K562 (cell line): Measurements from ENCODE around the gene CLNK.

Source experiments
- CBX3 ChIP-seq, 2 experiments: IDR thresholded peaks; 1 replicate in 1 of 2; 2 replicates in 1 of 2; pipeline ENCODE4 v1.6.1; 2012; ENCODE audit warnings: inconsistent platforms in 2 of 2, low read length in 2 of 2, borderline replicate concordance in 1 of 2, control low read depth in 1 of 2
- FOS ChIP-seq: IDR thresholded peaks from 3 replicates; pipeline ENCODE4 v1.6.1; 2011; ENCODE audit not compliant: insufficient read length; ENCODE audit errors: extremely low read depth
- MTA1 ChIP-seq: fragments of 450-650 bp; IDR thresholded peaks from 2 replicates; pipeline ENCODE4 v1.6.1; 2017; ENCODE audit warnings: borderline replicate concordance
- POLR2AphosphoS2 ChIP-seq: IDR thresholded peaks from 2 replicates; pipeline ENCODE4 v1.6.1; 2012; ENCODE audit warnings: low read length, improper control_type of control experiment
- TF ChIP-seq, protein P1 (sequence below): sonication (generic); formaldehyde crosslinking; IDR thresholded peaks from 2 replicates; pipeline ENCODE4 v1.8.0; 2023; ENCODE audit warnings: mild to moderate bottlenecking, missing genetic modification reagents

GRCh38 chr4:10596586-10597290 lies 87.8 kb downstream of the CLNK start:
- TF ChIP-seq, protein P1, sequence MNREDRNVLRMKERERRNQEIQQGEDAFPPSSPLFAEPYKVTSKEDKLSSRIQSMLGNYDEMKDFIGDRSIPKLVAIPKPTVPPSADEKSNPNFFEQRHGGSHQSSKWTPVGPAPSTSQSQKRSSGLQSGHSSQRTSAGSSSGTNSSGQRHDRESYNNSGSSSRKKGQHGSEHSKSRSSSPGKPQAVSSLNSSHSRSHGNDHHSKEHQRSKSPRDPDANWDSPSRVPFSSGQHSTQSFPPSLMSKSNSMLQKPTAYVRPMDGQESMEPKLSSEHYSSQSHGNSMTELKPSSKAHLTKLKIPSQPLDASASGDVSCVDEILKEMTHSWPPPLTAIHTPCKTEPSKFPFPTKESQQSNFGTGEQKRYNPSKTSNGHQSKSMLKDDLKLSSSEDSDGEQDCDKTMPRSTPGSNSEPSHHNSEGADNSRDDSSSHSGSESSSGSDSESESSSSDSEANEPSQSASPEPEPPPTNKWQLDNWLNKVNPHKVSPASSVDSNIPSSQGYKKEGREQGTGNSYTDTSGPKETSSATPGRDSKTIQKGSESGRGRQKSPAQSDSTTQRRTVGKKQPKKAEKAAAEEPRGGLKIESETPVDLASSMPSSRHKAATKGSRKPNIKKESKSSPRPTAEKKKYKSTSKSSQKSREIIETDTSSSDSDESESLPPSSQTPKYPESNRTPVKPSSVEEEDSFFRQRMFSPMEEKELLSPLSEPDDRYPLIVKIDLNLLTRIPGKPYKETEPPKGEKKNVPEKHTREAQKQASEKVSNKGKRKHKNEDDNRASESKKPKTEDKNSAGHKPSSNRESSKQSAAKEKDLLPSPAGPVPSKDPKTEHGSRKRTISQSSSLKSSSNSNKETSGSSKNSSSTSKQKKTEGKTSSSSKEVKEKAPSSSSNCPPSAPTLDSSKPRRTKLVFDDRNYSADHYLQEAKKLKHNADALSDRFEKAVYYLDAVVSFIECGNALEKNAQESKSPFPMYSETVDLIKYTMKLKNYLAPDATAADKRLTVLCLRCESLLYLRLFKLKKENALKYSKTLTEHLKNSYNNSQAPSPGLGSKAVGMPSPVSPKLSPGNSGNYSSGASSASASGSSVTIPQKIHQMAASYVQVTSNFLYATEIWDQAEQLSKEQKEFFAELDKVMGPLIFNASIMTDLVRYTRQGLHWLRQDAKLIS: no peak
- TF ChIP-seq FOS: no peak
- TF ChIP-seq POLR2AphosphoS2: no peak
- TF ChIP-seq MTA1: no peak
- TF ChIP-seq CBX3 (IDR thresholded peaks at IDR 0.05; ENCODE audit: borderline replicate concordance in 1 of 2, low read length in 2 of 2): no peak
